Prostate gland (tissue), 2 donors: ENCODE results near the gene ZCCHC7.

Source experiments
- POLR2A ChIP-seq: fragments of 450-650 bp; IDR thresholded peaks from one replicate; pipeline ENCODE4 v1.6.1; 2016; ENCODE audit warnings: antibody characterized with exemption, mild to moderate bottlenecking
- POLR2AphosphoS5 ChIP-seq: sonication (generic); formaldehyde crosslinking; IDR thresholded peaks from one replicate; pipeline ENCODE4 v1.6.1; 2017; ENCODE audit warnings: antibody characterized with exemption
- TF ChIP-seq, protein P1 (sequence below), 4 experiments: fragments of 200-600 bp in 2 of 4; fragments of 450-650 bp in 2 of 4; sonication (generic) in 2 of 4; IDR thresholded peaks; 1 replicate in 3 of 4; 2 replicates in 1 of 4; pipeline ENCODE4 v1.5.1; 2016 to 2019; ENCODE audit warnings: antibody characterized with exemption in 4 of 4, mild to moderate bottlenecking in 2 of 4, moderate library complexity in 2 of 4

- no peak for TF ChIP-seq POLR2A
- TF ChIP-seq, protein P1, sequence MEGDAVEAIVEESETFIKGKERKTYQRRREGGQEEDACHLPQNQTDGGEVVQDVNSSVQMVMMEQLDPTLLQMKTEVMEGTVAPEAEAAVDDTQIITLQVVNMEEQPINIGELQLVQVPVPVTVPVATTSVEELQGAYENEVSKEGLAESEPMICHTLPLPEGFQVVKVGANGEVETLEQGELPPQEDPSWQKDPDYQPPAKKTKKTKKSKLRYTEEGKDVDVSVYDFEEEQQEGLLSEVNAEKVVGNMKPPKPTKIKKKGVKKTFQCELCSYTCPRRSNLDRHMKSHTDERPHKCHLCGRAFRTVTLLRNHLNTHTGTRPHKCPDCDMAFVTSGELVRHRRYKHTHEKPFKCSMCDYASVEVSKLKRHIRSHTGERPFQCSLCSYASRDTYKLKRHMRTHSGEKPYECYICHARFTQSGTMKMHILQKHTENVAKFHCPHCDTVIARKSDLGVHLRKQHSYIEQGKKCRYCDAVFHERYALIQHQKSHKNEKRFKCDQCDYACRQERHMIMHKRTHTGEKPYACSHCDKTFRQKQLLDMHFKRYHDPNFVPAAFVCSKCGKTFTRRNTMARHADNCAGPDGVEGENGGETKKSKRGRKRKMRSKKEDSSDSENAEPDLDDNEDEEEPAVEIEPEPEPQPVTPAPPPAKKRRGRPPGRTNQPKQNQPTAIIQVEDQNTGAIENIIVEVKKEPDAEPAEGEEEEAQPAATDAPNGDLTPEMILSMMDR (IDR thresholded peaks at IDR 0.05): no peak
- TF ChIP-seq POLR2AphosphoS5: no peak
Measured at GRCh38 chr9:37126214-37126788, 5.9 kb downstream of the ZCCHC7 start.
